Sigmoid colon (tissue), 4 donors: ENCODE measurements around the gene CD274.
"Not testable (repeated sequence)": the region's sequence is repeated elsewhere in the genome, so short reads cannot be mapped to it uniquely, and the experiment has no call there.

Experiments
- POLR2A ChIP-seq, 2 donors: fragments of 450-650 bp; IDR thresholded peaks; one replicate each; pipeline ENCODE4 v1.6.1; 2016; ENCODE audit warnings: antibody characterized with exemption in 2 of 2, mild to moderate bottlenecking in 2 of 2, moderate library complexity in 2 of 2
- POLR2AphosphoS5 ChIP-seq, 4 donors: sonication (generic); formaldehyde crosslinking; IDR thresholded peaks; one replicate each; pipeline ENCODE4 v1.6.1; 2017; ENCODE audit warnings: antibody characterized with exemption in 4 of 4
- TF ChIP-seq, protein P1 (sequence below), 4 experiments: fragments of 450-650 bp in 3 of 4; fragments of 200-600 bp in 1 of 4; IDR thresholded peaks; one replicate each; pipeline ENCODE4 v1.5.1; 2016 to 2019; ENCODE audit warnings: antibody characterized with exemption in 4 of 4, mild to moderate bottlenecking in 3 of 4, moderate library complexity in 2 of 4

DNA sequence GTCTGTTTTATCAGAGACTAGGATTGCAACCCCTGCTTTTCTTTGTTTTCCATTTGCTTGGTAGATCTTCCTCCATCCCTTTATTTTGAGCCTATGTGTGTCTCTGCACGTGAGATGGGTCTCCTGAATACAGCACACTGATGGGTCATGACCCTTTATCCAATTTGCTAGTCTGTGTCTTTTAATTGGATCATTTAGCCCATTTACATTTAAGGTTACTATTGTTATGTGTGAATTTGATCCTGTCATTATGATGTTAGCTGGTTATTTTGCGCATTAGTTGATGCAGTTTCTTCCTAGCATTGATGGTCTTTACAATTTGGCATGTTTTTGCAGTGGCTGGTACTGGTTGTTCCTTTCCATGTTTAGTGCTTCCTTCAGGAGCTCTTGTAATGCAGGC, 25.3 kb downstream of the CD274 start:
- TF ChIP-seq, protein P1, sequence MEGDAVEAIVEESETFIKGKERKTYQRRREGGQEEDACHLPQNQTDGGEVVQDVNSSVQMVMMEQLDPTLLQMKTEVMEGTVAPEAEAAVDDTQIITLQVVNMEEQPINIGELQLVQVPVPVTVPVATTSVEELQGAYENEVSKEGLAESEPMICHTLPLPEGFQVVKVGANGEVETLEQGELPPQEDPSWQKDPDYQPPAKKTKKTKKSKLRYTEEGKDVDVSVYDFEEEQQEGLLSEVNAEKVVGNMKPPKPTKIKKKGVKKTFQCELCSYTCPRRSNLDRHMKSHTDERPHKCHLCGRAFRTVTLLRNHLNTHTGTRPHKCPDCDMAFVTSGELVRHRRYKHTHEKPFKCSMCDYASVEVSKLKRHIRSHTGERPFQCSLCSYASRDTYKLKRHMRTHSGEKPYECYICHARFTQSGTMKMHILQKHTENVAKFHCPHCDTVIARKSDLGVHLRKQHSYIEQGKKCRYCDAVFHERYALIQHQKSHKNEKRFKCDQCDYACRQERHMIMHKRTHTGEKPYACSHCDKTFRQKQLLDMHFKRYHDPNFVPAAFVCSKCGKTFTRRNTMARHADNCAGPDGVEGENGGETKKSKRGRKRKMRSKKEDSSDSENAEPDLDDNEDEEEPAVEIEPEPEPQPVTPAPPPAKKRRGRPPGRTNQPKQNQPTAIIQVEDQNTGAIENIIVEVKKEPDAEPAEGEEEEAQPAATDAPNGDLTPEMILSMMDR (IDR thresholded peaks at IDR 0.05), result not testable (repeated sequence)
- not testable (repeated sequence) for TF ChIP-seq POLR2A, POLR2AphosphoS5 (IDR thresholded peaks at IDR 0.05)
